Lung microvascular endothelial cell (primary cell): ENCODE data around the gene CMIP. TPM values are rescaled to one million over a fixed set of nuclear protein-coding genes. Genes with fewer than 3 reads are reported as not detected.
A peak's percentile ranks its signal among the peaks of the same experiment; 100 is the strongest.
"Not testable (repeated sequence)": the region's sequence is repeated elsewhere in the genome, so short reads cannot be mapped to it uniquely, and the experiment has no call there.

ENCODE experiments used
- DNase-seq, 2 donors: peaks; one replicate each; pipeline versions ENCODE4 v3.0.0 to v3.0.0-alpha.2; 2010; ENCODE audit warnings: low read depth in 2 of 2
- total RNA-seq: library from RNA; depleted of rRNA; stranded (reverse); fragments of >200 nt; gene quantifications from 2 replicates; pipeline ENCODE4 v1.2.1, GENCODE V29; 2014

CMIP gene
- total RNA-seq, 1 donor from 2014 or later = 10.3 TPM

DNA sequence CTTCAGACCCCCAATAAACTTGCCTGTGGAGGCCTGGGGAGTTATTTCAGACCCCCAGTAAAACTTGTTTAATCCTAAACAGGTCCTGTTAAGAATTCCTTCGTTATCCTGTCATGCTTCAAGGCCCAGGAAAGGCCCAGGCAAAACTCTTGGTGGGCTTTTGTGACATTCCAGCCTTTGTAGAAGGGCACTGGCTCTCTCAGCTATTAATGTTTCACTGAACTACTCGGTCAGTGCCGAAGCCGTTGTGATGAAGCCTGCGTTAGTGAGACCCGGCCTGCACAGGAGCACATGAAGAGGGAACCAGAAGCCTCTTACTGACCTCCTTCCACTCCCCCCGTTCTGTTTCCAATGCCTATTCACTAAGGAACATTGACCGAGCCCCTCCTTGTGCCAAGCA lies 287.0 kb downstream of the CMIP start:
- no peak for DNase-seq

GRCh38 chr16:81732699-81733098 lies 288.1 kb downstream of the CMIP start:
- DNase-seq = no peak

- DNase-seq = no peak
Measured at GRCh38 chr16:81733295-81733694, 288.7 kb downstream of the CMIP start.

DNA sequence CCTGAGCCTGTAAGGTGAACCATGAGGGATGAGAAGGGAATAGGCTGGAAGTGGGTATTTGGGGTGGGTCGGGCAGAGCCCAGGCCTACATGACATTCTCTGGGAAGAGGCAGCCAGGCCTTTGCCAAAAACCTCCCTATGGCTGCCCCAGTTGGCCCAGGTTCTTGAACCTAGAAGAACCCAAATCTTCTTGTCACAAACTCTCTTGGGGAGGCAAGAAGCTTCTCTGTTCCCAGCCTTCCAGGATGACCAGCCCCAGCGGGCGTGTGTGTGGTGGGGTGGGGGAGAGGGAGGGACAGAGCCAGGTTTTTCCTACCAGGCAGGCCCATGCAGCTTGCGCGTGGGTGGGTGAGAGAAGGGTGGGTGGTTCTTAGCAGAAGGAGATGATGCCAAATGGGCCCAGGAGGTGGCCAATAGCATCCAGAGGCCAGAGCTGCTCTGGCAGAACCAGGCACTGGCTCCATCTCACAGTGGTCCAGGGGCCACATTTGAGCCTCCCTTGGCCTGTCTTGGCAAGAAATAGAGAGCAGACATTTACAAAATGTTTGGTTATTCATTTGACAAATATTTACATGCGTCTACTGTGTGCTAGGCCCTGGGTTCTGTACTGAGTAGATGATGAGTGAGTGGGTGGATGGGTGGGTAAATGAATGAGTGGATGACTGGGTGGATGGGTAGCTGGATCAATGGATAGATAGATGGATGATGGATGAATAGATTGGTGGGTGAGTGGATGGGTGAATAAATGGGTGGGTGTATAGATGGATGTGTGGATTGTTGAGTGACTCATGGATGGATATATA lies 290.2 kb downstream of the CMIP start:
- no peak for DNase-seq

- DNase-seq = peak; percentile 80 to 95
Measured at GRCh38 chr16:81737885-81738536, 293.4 kb downstream of the CMIP start.

GRCh38 chr16:81738783-81739496 lies 294.3 kb downstream of the CMIP start:
- no peak for DNase-seq

- DNase-seq = no peak
Measured at GRCh38 chr16:81739503-81739902, 294.9 kb downstream of the CMIP start.

DNA sequence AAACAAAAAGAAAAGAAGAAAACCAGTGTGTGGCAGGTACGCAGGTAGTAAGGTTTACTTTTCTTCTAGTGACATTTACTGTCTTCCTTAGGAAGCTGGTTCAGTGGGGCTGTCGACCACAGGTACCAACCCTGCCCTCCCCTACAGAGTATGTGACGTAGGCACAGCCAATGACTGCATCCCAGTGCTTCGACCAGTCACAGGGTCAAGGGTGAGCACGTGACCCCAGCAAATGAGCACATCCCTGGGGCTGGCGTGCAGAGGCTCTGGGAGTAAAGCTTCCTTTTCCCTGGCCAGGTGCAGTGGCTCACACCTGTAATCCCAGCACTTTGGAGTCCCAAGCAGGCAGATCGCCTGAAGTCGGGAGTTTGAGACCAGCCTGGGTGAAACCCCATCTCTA lies 295.6 kb downstream of the CMIP start:
- no peak for DNase-seq

- not testable (repeated sequence) for DNase-seq
Measured at GRCh38 chr16:81741430-81741770, 296.8 kb downstream of the CMIP start.

DNA sequence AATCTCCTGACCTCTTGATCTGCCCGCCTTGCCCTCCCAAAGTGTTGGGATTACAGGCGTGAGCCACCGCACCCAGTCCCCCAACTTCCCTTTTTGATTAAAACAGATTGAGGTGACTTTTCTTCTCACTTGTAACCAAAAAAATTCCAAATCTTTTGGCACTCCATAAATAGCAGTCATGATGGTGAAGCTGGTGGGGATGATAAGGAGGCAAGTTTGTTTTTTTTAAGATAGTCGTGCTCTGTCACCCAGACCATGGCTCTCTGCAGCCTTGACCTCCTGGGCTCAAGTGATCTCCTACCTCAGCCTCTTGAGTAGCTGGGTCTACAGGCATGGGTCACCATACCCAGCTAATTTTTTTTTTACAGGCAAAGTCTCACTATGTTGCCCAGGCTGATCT lies 299.8 kb downstream of the CMIP start:
- DNase-seq = no peak

DNA sequence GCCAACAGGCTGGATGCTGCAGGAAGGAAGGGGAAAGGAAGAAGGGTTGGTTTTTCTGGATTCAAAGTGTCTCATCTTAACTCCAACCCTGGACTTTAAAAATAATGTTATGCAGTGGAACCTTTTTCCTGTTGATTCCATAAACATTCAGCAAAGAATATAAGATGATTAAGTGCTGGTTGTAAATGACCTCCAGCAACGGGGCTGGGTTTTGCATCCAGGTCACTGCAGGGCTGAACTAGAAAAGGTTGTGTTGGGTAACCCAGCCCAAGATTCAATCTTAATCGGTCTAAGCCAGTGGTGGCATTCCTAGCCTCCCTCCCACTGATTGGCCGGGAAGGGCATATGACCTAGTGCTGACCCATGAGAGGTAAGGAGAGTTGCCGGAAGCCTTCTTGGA lies 300.3 kb downstream of the CMIP start:
- no peak for DNase-seq

GRCh38 chr16:81745704-81746558 lies 301.3 kb downstream of the CMIP start:
- peak; percentile 48 to 68 for DNase-seq

GRCh38 chr16:81746566-81746965 lies 302.0 kb downstream of the CMIP start:
- no peak for DNase-seq

- no peak for DNase-seq
Measured at GRCh38 chr16:81748476-81749198, 304.0 kb downstream of the CMIP start.

GRCh38 chr16:81752225-81752875 lies 307.7 kb downstream of the CMIP start:
- peak in 1 of 2 donors; percentile 17 for DNase-seq

GRCh38 chr16:81752876-81753227 lies 308.2 kb downstream of the CMIP start:
- DNase-seq = no peak

DNA sequence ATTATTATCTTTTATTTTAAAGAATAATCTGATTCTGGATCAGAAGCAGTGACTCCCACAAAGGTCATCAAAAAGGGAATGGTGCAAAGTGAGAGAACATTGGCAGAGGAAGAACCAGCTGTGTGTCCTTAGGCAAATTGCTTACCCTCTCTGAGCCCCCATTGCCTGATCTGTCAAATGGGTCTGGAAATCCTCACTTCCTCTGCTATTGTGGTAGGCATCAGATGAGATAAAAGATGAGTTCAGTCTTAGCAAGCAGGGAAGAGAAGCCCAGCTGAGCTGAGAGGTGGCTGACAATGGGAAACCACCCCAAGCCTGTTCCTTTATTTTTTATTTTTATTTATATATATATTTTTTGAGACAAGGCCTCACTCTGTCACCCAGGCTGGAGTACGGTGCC lies 310.2 kb downstream of the CMIP start:
- no peak for DNase-seq

DNA sequence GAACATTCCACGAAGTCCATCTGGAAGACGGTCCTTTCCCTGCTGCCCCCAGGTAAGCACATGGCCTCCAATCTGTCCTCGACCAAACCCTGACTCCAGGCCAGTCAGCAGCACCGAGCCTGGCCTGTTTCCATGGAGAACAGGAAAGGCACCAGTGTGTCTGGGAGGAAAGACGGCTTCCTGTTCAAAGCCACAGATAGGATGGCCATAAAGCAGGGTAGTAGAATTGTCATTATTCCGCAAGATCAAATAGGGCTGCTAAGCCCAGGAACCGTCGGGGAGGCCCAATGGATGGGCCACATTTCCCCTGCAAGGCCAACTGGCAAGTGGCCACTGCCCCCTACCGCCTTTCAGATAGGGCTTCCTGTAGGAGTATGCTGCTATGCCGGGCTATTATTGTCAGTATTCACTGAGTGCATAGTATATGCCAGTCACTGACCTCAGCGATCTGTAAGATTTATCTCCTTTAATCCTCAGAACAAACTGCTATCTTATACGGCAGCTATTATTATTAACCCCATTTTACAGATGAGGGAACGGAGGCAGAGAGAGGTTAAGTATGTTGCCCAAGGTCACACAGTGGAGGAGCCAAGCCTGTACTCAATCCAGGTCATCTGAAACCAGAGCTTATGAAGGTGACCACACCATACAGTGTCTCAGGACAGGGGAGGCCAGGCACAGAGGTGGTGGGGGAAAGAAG lies 311.5 kb downstream of the CMIP start:
- DNase-seq = peak; percentile 79 to 97

DNA sequence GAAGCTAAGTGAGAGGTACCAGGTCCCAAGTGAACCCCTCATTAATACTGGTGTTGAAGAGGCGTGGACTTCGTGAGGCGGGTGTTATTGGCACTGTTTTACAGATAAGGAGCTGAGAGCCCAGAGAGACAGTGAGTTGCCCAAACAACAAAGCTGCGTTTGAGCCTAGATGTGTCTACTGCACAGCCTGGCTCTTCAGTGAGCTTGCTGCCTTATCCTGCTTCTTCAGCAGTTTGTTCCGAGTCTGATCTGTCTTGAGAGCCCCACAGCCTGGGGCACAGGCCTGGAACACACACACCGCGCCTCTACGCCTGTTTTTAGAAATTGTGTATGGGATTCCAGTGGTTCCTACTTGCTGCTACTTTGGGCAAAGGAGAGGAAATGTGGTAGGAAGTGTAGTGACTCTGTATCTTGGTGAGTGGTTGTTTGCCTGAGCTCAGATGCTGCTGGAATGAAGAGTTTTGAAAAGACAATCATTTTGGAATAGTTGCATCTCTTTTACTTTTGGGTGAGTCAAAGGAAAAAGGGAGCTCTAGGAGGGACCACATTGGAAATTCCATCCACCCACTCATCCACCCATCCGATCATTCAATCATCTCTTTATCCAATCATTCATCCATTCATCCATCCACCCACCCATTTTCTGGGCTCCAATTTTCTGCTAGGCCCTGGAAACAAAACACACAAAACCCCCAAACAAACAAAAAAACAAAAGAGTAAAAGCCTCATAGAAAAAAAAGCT lies 312.2 kb downstream of the CMIP start:
- DNase-seq = peak in 1 of 2 donors; percentile 24
